GM12878 (cell line): ENCODE measurements around the gene ATP6V1G2. TPM values are rescaled to one million over a fixed set of nuclear protein-coding genes. Genes with fewer than 3 reads are reported as not detected.

Source experiments
- ATAC-seq: fragments of 200-7000 bp; cut with Tn5 transposase; 3 replicates; pipeline ENCODE4 v1.9.1; 2020; ENCODE audit warnings: mild to moderate bottlenecking, moderate library complexity
- BruUV-seq: library from RNA; stranded (reverse); fragments of 400-500 nt; replicated peaks from 2 replicates; lab custom pipeline; 2021; lab: Mats Ljungman, UMichigan
- CTCF ChIA-PET: fragments of 300-600 bp; sonication (Branson Sonifier 250); formaldehyde crosslinking; extraction: SDS; loops from one replicate; lab custom pipeline; 2021; ENCODE audit warnings: inconsistent platforms; lab: Yijun Ruan, JAX
- POLR2A ChIA-PET: fragments of 350-600 bp; formaldehyde crosslinking; extraction: SDS; loops from one replicate; lab custom pipeline; 2021; ENCODE audit warnings: inconsistent platforms; lab: Charles Lee
- RAD21 ChIA-PET: fragments of 300-600 bp; sonication (Branson Sonifier 250); formaldehyde crosslinking; loops from one replicate; lab custom pipeline; 2023; ENCODE audit warnings: antibody characterized with exemption; ENCODE audit not compliant: unreplicated experiment; lab: Charles Lee
- SMC1A ChIA-PET: fragments of 300-600 bp; sonication (Branson Sonifier 250); formaldehyde crosslinking; loops from one replicate; lab custom pipeline; 2023; ENCODE audit not compliant: unreplicated experiment, uncharacterized antibody; lab: Charles Lee
- DNase-seq: peaks from one replicate; pipeline ENCODE4 v3.0.0-alpha.2; 2011; ENCODE audit warnings: low read depth, low spot score
- FAIRE-seq: peaks from 3 replicates; lab custom pipeline; 2011; peaks lifted over from hg19 to GRCh38; lab: Jason Lieb, UNC
- H2AFZ ChIP-seq: 2 replicates; pipeline ENCODE4 v1.6.0; 2011; ENCODE audit warnings: low read depth, low read length, control low read depth; ENCODE audit not compliant: control insufficient read depth
- H3K27ac ChIP-seq: 2 replicates; pipeline ENCODE4 v1.5.1; 2011; ENCODE audit warnings: control low read depth; ENCODE audit not compliant: control insufficient read depth, insufficient read depth
- H3K27me3 ChIP-seq, 2 experiments: replicated peaks in 1 of 2; 2 replicates each; pipeline versions ENCODE4 v1.6.0 to v1.6.1; 2011; ENCODE audit warnings: low read length in 1 of 2; ENCODE audit not compliant: control insufficient read depth in 2 of 2, insufficient read depth in 2 of 2
- H3K36me3 ChIP-seq, 2 experiments: 2 replicates each; pipeline ENCODE4 v1.5.1; 2011; ENCODE audit warnings: low read length in 1 of 2; ENCODE audit not compliant: control insufficient read depth in 2 of 2, insufficient read depth in 2 of 2
- H3K4me1 ChIP-seq: 2 replicates; pipeline ENCODE4 v1.6.1; 2011; ENCODE audit warnings: mild to moderate bottlenecking, low read length, moderate library complexity, mixed read lengths; ENCODE audit not compliant: control insufficient read depth, insufficient read depth
- H3K4me2 ChIP-seq: 2 replicates; pipeline ENCODE4 v1.6.0; 2011; ENCODE audit warnings: control low read depth; ENCODE audit not compliant: control insufficient read depth, insufficient read depth
- H3K4me3 ChIP-seq: fragments of 200-600 bp; sonication (generic); 2 replicates; pipeline ENCODE4 v1.5.1; 2016
- H3K79me2 ChIP-seq: 2 replicates; pipeline ENCODE4 v1.6.0; 2011; ENCODE audit warnings: low read length; ENCODE audit not compliant: control insufficient read depth, insufficient read depth
- H3K9ac ChIP-seq: 2 replicates; pipeline ENCODE4 v1.8.0; 2011; ENCODE audit warnings: low read length, control low read depth, mixed read lengths; ENCODE audit not compliant: control insufficient read depth, insufficient read depth
- H3K9me3 ChIP-seq: replicated peaks from 3 replicates; pipeline ENCODE4 v1.5.1; 2011; ENCODE audit warnings: mild to moderate bottlenecking, low read length; ENCODE audit not compliant: control insufficient read depth, insufficient read depth
- H4K20me1 ChIP-seq: 2 replicates; pipeline ENCODE4 v1.6.0; 2011; ENCODE audit not compliant: control insufficient read depth, insufficient read depth
- CBX3 ChIP-seq: fragments of 200-600 bp; sonication (generic); IDR thresholded peaks from 2 replicates; pipeline ENCODE4 v1.6.1; 2016; ENCODE audit warnings: low read depth, borderline replicate concordance
- CHD2 ChIP-seq: IDR thresholded peaks from 2 replicates; pipeline ENCODE4 v1.6.1; 2011; ENCODE audit warnings: low read depth, low read length, improper control_type of control experiment, borderline replicate concordance
- CREB1 ChIP-seq: IDR thresholded peaks from 2 replicates; pipeline ENCODE4 v1.6.1; 2012; ENCODE audit warnings: low read depth, mild to moderate bottlenecking, inconsistent platforms
- ESRRA ChIP-seq: IDR thresholded peaks from 2 replicates; pipeline ENCODE4 v1.6.1; 2012; ENCODE audit warnings: mild to moderate bottlenecking, low read length, improper control_type of control experiment
- HDGF ChIP-seq: fragments of 450-650 bp; IDR thresholded peaks from 2 replicates; pipeline ENCODE4 v1.6.1; 2016; ENCODE audit warnings: antibody characterized with exemption
- PAX5 ChIP-seq: IDR thresholded peaks from 2 replicates; pipeline ENCODE4 v1.6.1; 2011; ENCODE audit warnings: low read depth, low read length, borderline replicate concordance
- POLR2A ChIP-seq: IDR thresholded peaks from 2 replicates; pipeline ENCODE4 v1.6.1; 2011; ENCODE audit warnings: low read depth, mild to moderate bottlenecking, low read length
- SMC3 ChIP-seq: IDR thresholded peaks from 2 replicates; pipeline ENCODE4 v1.6.1; 2011; ENCODE audit warnings: low read length, improper control_type of control experiment, borderline replicate concordance
- TARDBP ChIP-seq: IDR thresholded peaks from 2 replicates; pipeline ENCODE4 v1.6.1; 2016; ENCODE audit warnings: borderline replicate concordance
- TCF3 ChIP-seq: IDR thresholded peaks from 2 replicates; pipeline ENCODE4 v1.6.1; 2012; ENCODE audit warnings: low read depth, mild to moderate bottlenecking, low read length, borderline replicate concordance; ENCODE audit not compliant: insufficient read depth
- WGBS: methylation state at CpG from one replicate; pipeline ENCODE4 v1.1.6; 2016; ENCODE audit warnings: low lambda C conversion rate; ENCODE audit not compliant: insufficient replicate concordance, insufficient coverage; ENCODE audit errors: missing lambda C conversion rate; 5-methylcytosine and 5-hydroxymethylcytosine counted together
- in situ Hi-C: fragments of 300-500 bp; cut with MboI; formaldehyde crosslinking; loops from 9 replicates; pipeline ENCODE4 v1.14.3; 2018; ENCODE audit warnings: mixed read lengths
- intact Hi-C: fragments of 100-400 bp; cut with micrococcal nuclease; formaldehyde crosslinking; loops from one replicate; pipeline ENCODE4 v1.14.2; 2022; ENCODE audit not compliant: unreplicated experiment
- polyA plus RNA-seq, 11 experiments: library from polyadenylated mRNA; depleted of rRNA in 4 of 11; unstranded in 6 of 11; stranded (reverse) in 5 of 11; fragments of >200 nt; fragmentation: Nextera tagmentation in 4 of 11; fragmentation: Illumina TruSeq in 1 of 11; extraction: Ambion mirVana in 4 of 11; extraction: Trizol in 1 of 11; gene quantifications; 1 replicate in 1 of 11; 2 replicates in 10 of 11; pipeline versions ENCODE4 v1.2.1 to v1.2.3, GENCODE V29; 2011 to 2016; ENCODE audit warnings: inconsistent platforms in 2 of 11, missing spikeins in 2 of 11, low read depth in 1 of 11
- total RNA-seq, 4 experiments: library from RNA; depleted of rRNA in 3 of 4; stranded (reverse); fragments of >200 nt in 3 of 4; fragmentation: Illumina TruSeq in 1 of 4; extraction: Trizol in 1 of 4; gene quantifications; 2 replicates each; pipeline versions ENCODE4 v1.2.1 to v1.2.3, GENCODE V29; 2013 to 2021

The ATP6V1G2 gene
- total and polyA plus RNA-seq, 10 of the 15 experiments (the other 5 are each of a cell fraction or from before 2014, with no cell fraction given): 0.45 to 8.9 (median 2.8) TPM

DNA sequence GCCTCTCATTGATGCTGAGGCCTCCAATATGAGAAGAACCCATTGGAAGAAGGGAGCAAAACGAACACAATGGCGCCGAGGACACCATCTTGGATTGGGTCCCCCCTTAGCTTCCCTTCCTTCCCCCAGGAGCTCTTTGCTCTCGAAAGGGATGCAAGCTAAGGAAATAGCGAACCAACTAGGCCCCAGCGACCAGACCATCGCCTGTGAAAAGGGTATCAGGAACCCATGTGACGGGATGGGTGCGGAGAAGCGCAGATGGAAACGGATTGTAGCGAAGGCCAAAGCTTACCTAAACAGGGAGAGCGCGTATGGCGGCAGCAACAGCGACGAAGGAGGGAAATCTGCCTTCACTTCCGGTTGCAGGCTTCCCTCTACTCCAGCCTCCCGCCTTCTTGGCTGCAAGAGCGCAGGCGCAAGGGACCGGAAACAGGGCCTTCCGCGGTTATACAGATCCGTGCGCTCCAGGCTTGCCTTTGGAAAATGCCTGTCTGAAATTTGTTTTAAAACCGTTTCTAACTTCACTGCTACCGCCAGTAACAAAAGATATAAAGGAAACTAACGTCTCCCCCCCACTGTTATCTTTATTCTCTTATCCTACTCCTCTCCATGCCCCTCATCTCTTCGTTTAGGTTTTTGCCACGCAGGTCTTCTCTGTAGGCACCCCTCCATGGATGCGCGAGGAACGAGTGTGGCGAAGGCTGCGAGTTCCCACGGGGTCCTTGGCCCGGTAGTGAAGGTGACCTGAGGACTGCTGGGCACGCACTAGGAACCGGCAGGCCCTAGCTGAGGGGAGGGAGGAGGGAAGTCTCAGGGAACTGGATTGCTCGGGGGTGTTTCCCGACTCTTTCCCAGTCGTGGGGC is 4.5 kb downstream of the ATP6V1G2 start, which contains the start of gene DDX39B (continued):
- peak; percentile 62; the same call in 1 of the 2 replicates for TF ChIP-seq TCF3
- 0 out of 2 replicates have a peak, but pooled peaks have one; percentile 11 for TF ChIP-seq PAX5
- TF ChIP-seq ESRRA: peak; percentile 98

DNA sequence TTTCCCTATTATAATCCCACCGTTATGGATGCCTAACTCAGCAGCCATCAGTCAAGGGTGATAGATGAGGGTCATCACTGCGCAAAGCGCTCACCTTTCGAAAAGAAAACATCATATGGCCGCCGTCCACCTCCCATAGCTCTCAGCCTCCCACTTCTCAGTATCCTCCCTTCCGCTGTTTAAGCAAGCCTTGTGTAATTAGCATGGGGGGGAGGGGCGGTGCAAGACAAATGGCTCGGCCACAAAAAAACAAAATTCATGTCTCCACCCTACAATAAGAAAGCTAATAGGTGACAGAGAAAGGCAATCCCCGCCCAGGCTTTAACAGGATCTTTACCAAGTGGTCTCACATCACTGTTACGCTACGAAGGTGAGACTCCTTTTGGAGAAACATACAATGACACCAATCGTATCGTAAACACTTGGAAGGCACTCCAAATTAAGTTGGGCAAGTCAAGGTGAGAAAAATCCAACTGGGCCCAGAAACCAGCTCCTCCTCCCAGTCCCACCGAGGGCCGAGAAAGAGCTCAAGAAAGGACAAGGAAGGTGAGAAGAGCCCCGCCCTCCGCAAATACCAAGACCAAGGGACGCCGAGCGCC is 5.2 kb downstream of the ATP6V1G2 start:
- CTCF ChIA-PET: interaction anchor here (0.6 to 34.8 kb wide), 11 partner anchors 9 to 721 kb away, joined by 3 to 2098 read pairs (median 3); partner anchors contain the start of genes C6orf47, DXO, HSPA1B and LST1

More for the DNA sequence above, 5.2 kb downstream of the ATP6V1G2 start:
- Histone ChIP-seq H3K4me1 (no peaks in the 10 kb centered on the region), H4K20me1 (peaks cover 9% of the 10 kb centered on the region), H3K36me3 (peaks cover 18 to 32% of the 10 kb centered on the region in 2 experiments), H3K9me3 (no peaks in the 10 kb centered on the region), H3K27me3 (no peaks in the 10 kb centered on the region), H3K79me2 (peaks cover 69% of the 10 kb centered on the region), H3K27ac (peak overlapping the region; percentile 97), H3K4me3 (peak overlapping the region; percentile 94)
- ATAC-seq (peak; percentile 55), FAIRE-seq (no peak), DNase-seq (no peak)
- in situ Hi-C loops: loop anchor here (5.0 to 10.0 kb wide), 2 partner anchors 49 to 294 kb away; no protein-coding TSS in a partner anchor
- RAD21 ChIA-PET: interaction anchor here (0.9 to 16.9 kb wide), 14 partner anchors 9 to 289 kb away, joined by 3 to 668 read pairs (median 5); partner anchors contain the start of genes ABHD16A, HSPA1B, LTB and MICB
- intact Hi-C loops: loop anchor here (1.0 to 10.0 kb wide), 2 partner anchors 48 to 364 kb away; partner anchors contain the start of gene ZBTB12
- TSS peak; percentile 74 for BruUV-seq
- 1% methylated on average over 21 of the region's 21 CpGs for WGBS
- TF ChIP-seq HDGF (no peak), CHD2 (peak; percentile 57; the same call in 1 of the 2 replicates), CREB1 (no peak), SMC3 (peak; percentile 20; the same call in 1 of the 2 replicates), POLR2A (no peak), TARDBP (no peak), CBX3 (no peak)
- TF ChIP-seq, all 136 proteins: peak for 2
- ChIA-PET SMC1A (interaction anchor here (0.8 to 34.7 kb wide), 15 partner anchors 10 to 296 kb away, joined by 3 to 1989 read pairs (median 4); partner anchors contain the start of genes ABHD16A, LST1, LTA and LTB), POLR2A (interaction anchor here (0.6 to 4.8 kb wide), 26 partner anchors 10 to 655 kb away, joined by 3 to 56 read pairs (median 4); partner anchors contain the start of genes ABHD16A, BAG6, C6orf47 and GPANK1)
- Histone ChIP-seq H3K9ac (peak overlapping the region; percentile 99), H2AFZ (no peak overlapping the region; the same call in 1 of the 2 replicates), H3K4me2 (peak overlapping the region; percentile 85)
